PFSK-1 (cell line): ENCODE data around the gene TNRC6B.

ENCODE experiments used
- POLR2AphosphoS5 ChIP-seq: IDR thresholded peaks from 2 replicates; pipeline ENCODE4 v1.6.1; 2012; ENCODE audit warnings: low read depth, mild to moderate bottlenecking, control low read depth, low read length, moderate library complexity
- SIN3A ChIP-seq: IDR thresholded peaks from 2 replicates; pipeline ENCODE4 v1.6.1; 2012; ENCODE audit warnings: mild to moderate bottlenecking, low read length, moderate library complexity, borderline replicate concordance; ENCODE audit not compliant: insufficient read depth
- TAF1 ChIP-seq: IDR thresholded peaks from 2 replicates; pipeline ENCODE4 v1.6.1; 2012; ENCODE audit warnings: low read length, control low read depth, borderline replicate concordance; ENCODE audit not compliant: insufficient read depth

GRCh38 chr22:40377931-40378330, 200.2 kb downstream of the TNRC6B start:
- TF ChIP-seq POLR2AphosphoS5 (no peak), TAF1 (no peak), SIN3A (no peak)
